Activated B cell treated with CpG ODN at 0.5 μM for 24 hours (primary cell): ENCODE data around the gene TM4SF18. TPM values are rescaled to one million over a fixed set of nuclear protein-coding genes. Genes with fewer than 3 reads are reported as not detected.

Source experiments
- ATAC-seq: fragments of 200-7000 bp; cut with Tn5 transposase; one replicate; pipeline ENCODE4 v1.10.0; 2021; ENCODE audit warnings: low read depth, mild to moderate bottlenecking, moderate library complexity
- CTCF ChIA-PET: fragments of 350-600 bp; sonication (Branson Sonifier 250); formaldehyde crosslinking; loops from one replicate; lab custom pipeline; 2021; ENCODE audit warnings: antibody characterized with exemption; lab: Charles Lee
- POLR2A ChIA-PET: fragments of 350-600 bp; sonication (Branson Sonifier 250); formaldehyde crosslinking; loops from one replicate; lab custom pipeline; 2021; ENCODE audit warnings: antibody characterized with exemption; lab: Charles Lee
- DNase-seq: peaks from one replicate; pipeline ENCODE4 v3.0.0; 2022
- H3K27ac Mint-ChIP-seq: one replicate; pipeline ENCODE4 v1.8.0; 2020; ENCODE audit warnings: mixed read lengths
- H3K27me3 Mint-ChIP-seq: one replicate; pipeline ENCODE4 v1.8.0; 2021; ENCODE audit warnings: mixed read lengths
- H3K36me3 Mint-ChIP-seq: one replicate; pipeline ENCODE4 v1.8.0; 2021; ENCODE audit warnings: low read depth, mixed read lengths
- H3K4me1 Mint-ChIP-seq: one replicate; pipeline ENCODE4 v1.8.0; 2021; ENCODE audit warnings: mixed read lengths
- H3K4me3 Mint-ChIP-seq: one replicate; pipeline ENCODE4 v1.8.0; 2020; ENCODE audit warnings: mild to moderate bottlenecking, mixed read lengths
- H3K9me3 Mint-ChIP-seq: one replicate; pipeline ENCODE4 v1.8.0; 2020; ENCODE audit warnings: mixed read lengths
- CTCF ChIP-seq: fragments of 200-600 bp; IDR thresholded peaks from one replicate; pipeline ENCODE4 v1.8.0; 2022; ENCODE audit warnings: antibody characterized with exemption, mild to moderate bottlenecking
- intact Hi-C: fragments of 100-400 bp; cut with micrococcal nuclease; formaldehyde crosslinking; loops from one replicate; pipeline ENCODE4 v1.15.1; 2024
- total RNA-seq: library from RNA; stranded (reverse); gene quantifications from 2 replicates; pipeline ENCODE4 v1.2.3, GENCODE V29; 2022

Gene TM4SF18
- total RNA-seq, 1 donor from 2014 or later: not detected

DNA sequence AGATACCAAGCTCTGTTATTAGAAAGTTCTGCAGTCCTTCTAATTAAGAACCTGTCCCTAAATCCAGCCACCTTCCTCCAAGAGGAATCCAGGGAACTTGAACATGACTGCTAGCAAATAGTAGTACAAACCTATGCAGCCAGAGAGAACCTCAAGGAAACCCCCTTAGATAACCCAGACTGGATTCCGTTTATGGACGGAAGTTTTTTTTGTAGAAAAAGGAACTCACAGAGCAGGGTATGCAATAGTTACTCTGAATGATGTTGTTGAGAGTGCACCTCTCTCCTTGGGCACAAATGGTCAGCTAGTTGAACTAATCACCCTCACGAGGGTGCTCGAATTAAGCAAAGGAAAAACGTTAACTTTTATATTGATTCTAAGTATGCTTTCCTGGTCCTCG, 40.8 kb downstream of the TM4SF18 start:
- no peaks in the 10 kb centered on the region for H3K36me3 Mint-ChIP-seq
- ChIA-PET POLR2A (no interaction called here), CTCF (no interaction called here)
- intact Hi-C loops: no loop called here
- TF ChIP-seq CTCF: no peak
- H3K27ac Mint-ChIP-seq: no peak overlapping the region
- no peak for DNase-seq
- no peaks in the 10 kb centered on the region for H3K27me3 Mint-ChIP-seq
- ATAC-seq: no peak
- H3K4me3 Mint-ChIP-seq: no peak overlapping the region
- no peaks in the 10 kb centered on the region for H3K9me3 Mint-ChIP-seq
- no peaks in the 10 kb centered on the region for H3K4me1 Mint-ChIP-seq

DNA sequence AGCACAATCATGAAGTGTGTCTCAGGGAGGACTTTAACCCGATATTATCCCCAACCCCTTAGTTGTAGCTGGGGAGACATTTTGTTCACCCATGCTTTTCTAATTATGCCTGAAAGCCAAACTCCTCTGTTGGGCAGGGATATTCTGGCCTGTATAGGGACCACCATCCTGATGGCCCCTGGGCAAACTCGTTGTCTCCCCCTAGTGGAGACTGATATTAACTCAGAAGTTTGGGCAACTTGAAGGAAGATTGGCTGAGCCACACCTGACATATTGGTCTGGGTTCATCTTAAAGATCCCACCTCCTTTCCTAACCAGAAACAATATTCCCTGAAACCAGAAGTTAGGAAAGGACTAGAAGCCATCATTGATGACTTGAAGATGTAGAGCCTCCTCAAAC, 42.3 kb downstream of the TM4SF18 start:
- DNase-seq (no peak), ATAC-seq (no peak)
- Mint-ChIP-seq H3K27me3 (no peaks in the 10 kb centered on the region), H3K4me3 (no peak overlapping the region), H3K36me3 (no peaks in the 10 kb centered on the region), H3K4me1 (no peaks in the 10 kb centered on the region), H3K27ac (no peak overlapping the region), H3K9me3 (no peaks in the 10 kb centered on the region)
- ChIA-PET POLR2A (no interaction called here), CTCF (no interaction called here)
- intact Hi-C loops: no loop called here
- TF ChIP-seq CTCF: no peak

DNA sequence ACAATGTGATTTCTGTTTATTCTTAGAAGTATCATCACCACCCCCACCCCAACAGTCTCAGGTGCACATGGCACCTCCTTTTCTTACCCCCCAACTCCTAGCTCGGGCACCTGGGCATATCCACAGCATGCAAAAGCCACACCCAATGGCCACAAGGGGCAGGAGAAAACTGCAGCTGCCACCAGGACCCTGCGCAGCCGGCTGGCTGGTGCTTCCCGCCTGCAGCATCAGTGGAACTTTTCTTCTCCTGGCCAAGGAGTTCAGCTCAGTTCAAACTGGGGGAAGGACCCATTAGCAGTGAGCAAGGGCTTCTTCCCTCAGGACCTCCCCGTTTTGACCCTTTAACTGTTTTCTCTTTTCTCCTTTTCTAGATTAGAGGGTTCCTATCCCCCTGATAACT, 44.8 kb downstream of the TM4SF18 start:
- no peaks in the 10 kb centered on the region for H3K9me3 Mint-ChIP-seq

DNA sequence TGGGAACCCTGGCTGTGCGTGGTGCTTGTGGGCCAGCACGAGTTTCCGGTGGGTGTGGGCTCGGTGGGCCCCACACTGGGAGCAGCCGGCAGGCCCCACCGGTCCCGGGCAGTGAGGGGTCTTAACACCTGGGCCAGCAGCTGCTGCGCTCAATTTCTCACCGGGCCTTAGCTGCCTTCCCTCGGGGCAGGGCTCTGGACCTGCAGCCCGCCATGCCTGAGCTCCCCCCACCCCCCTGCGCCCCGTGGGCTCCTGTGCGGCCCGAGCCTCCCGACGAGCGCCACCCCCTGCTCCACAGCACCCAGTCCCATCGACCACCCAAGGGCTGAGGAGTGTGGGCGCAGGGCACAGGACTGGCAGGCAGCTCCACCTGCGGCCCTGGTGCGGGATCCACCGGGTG, 49.4 kb downstream of the TM4SF18 start:
- no peak for DNase-seq
- Mint-ChIP-seq H3K27ac (no peak overlapping the region), H3K4me3 (no peak overlapping the region), H3K36me3 (no peaks in the 10 kb centered on the region), H3K27me3 (no peaks in the 10 kb centered on the region), H3K4me1 (peaks cover 6% of the 10 kb centered on the region), H3K9me3 (no peaks in the 10 kb centered on the region)
- ATAC-seq: no peak
- no peak for TF ChIP-seq CTCF
- intact Hi-C loops: no loop called here
- CTCF ChIA-PET: no interaction called here
- POLR2A ChIA-PET: no interaction called here

More for the DNA sequence above, 44.8 kb downstream of the TM4SF18 start:
- CTCF ChIA-PET: no interaction called here
- no peaks in the 10 kb centered on the region for H3K27me3 Mint-ChIP-seq
- DNase-seq: no peak
- TF ChIP-seq CTCF: no peak
- ATAC-seq: no peak
- H3K36me3 Mint-ChIP-seq: no peaks in the 10 kb centered on the region
- no peaks in the 10 kb centered on the region for H3K4me1 Mint-ChIP-seq
- H3K27ac Mint-ChIP-seq: no peak overlapping the region
- intact Hi-C loops: no loop called here
- no peak overlapping the region for H3K4me3 Mint-ChIP-seq
- POLR2A ChIA-PET: no interaction called here

DNA sequence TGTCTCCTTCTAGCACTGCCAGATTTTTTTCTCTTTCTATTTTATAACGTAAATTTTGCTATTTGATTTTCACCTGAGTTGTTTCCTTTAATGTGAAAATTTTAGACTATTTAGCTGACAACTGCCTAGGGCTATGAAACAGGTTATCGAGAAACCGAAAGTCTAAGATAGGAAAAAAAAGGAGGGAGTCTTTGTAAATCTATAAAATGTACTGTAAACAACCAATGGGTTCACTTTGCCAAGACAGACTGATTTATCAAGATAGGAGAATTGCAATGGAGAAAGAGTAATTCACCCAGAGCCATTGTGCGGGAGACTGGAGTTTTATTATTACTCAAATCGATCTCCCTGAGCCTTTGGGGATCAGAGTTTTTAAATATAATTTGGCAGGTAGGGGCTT, 50.0 kb downstream of the TM4SF18 start:
- Mint-ChIP-seq H3K27me3 (no peaks in the 10 kb centered on the region), H3K4me1 (peaks cover 6% of the 10 kb centered on the region), H3K36me3 (no peaks in the 10 kb centered on the region), H3K9me3 (no peaks in the 10 kb centered on the region), H3K27ac (no peak overlapping the region), H3K4me3 (no peak overlapping the region)
- POLR2A ChIA-PET: no interaction called here
- ATAC-seq: no peak
- no peak for TF ChIP-seq CTCF
- intact Hi-C loops: no loop called here
- CTCF ChIA-PET: no interaction called here
- DNase-seq: no peak
